GM19438 (cell line): ENCODE results near the gene PNMA6F.

ENCODE experiments used
- ATAC-seq: cut with Tn5 transposase; IDR thresholded peaks from one replicate; pipeline ENCODE4 v1.9.1; 2021; ENCODE audit warnings: low read depth; ENCODE audit not compliant: unreplicated experiment

PNMA6F gene

GRCh38 chrX:153321381-153322124 is at the start of gene PNMA6F:
TSS of gene PNMA6F (minus strand) at chrX:153321767. CDS start at chrX:153320674, 1,093 bp downstream.
- ATAC-seq: no peak

GRCh38 chrX:153371256-153371655 is 49.7 kb upstream of the PNMA6F start:
- no peak for ATAC-seq

- ATAC-seq: no peak
Observed at GRCh38 chrX:153370293-153371055, 48.9 kb upstream of the PNMA6F start.

- no peak for ATAC-seq
Observed at GRCh38 chrX:153366878-153367538, 45.4 kb upstream of the PNMA6F start.

GRCh38 chrX:153366119-153366518 is 44.6 kb upstream of the PNMA6F start:
- no peak for ATAC-seq

GRCh38 chrX:153365670-153366069 is 44.1 kb upstream of the PNMA6F start:
- no peak for ATAC-seq

- ATAC-seq: no peak
Observed at GRCh38 chrX:153361781-153362397, 40.3 kb upstream of the PNMA6F start.

GRCh38 chrX:153357877-153358276 is 36.3 kb upstream of the PNMA6F start:
- ATAC-seq: no peak

GRCh38 chrX:153353416-153353815 is 31.8 kb upstream of the PNMA6F start:
- ATAC-seq: no peak

GRCh38 chrX:153352858-153353257 is 31.3 kb upstream of the PNMA6F start:
- ATAC-seq: no peak

- ATAC-seq: no peak
Observed at GRCh38 chrX:153351981-153352380, 30.4 kb upstream of the PNMA6F start.

GRCh38 chrX:153349952-153350351 is 28.4 kb upstream of the PNMA6F start:
- ATAC-seq: no peak

- ATAC-seq: no peak
Observed at GRCh38 chrX:153348421-153348820, 26.9 kb upstream of the PNMA6F start.

GRCh38 chrX:153347530-153347929 is 26.0 kb upstream of the PNMA6F start:
- ATAC-seq: no peak

GRCh38 chrX:153343674-153344073 is 22.1 kb upstream of the PNMA6F start:
- ATAC-seq: no peak

- ATAC-seq: no peak
Observed at GRCh38 chrX:153342762-153343558, 21.4 kb upstream of the PNMA6F start.

- no peak for ATAC-seq
Observed at GRCh38 chrX:153340111-153340510, 18.5 kb upstream of the PNMA6F start.

- no peak for ATAC-seq
Observed at GRCh38 chrX:153339662-153340061, 18.1 kb upstream of the PNMA6F start.

GRCh38 chrX:153338836-153339235 is 17.3 kb upstream of the PNMA6F start:
- ATAC-seq: no peak

- ATAC-seq: no peak
Observed at GRCh38 chrX:153336988-153337387, 15.4 kb upstream of the PNMA6F start.
